Mesendoderm (in vitro differentiated cells): ENCODE measurements around the gene CPM.
A peak's percentile ranks its signal among the peaks of the same experiment; 100 is the strongest.
"Not testable (repeated sequence)": the region's sequence is repeated elsewhere in the genome, so short reads cannot be mapped to it uniquely, and the experiment has no call there.

Experiments used
- DNase-seq: peaks from one replicate; pipeline ENCODE4 v3.0.0; 2013
- H2AK5ac ChIP-seq: 2 replicates; pipeline ENCODE4 v1.6.1; 2013; ENCODE audit warnings: low read length, inconsistent platforms
- H2BK120ac ChIP-seq: 2 replicates; pipeline ENCODE4 v1.6.1; 2013; ENCODE audit warnings: low read depth, mild to moderate bottlenecking, low read length, moderate library complexity, mixed read lengths
- H2BK15ac ChIP-seq: replicated peaks from 2 replicates; pipeline ENCODE4 v1.6.1; 2013; ENCODE audit warnings: low read depth, mild to moderate bottlenecking, moderate library complexity
- H2BK5ac ChIP-seq: 2 replicates; pipeline ENCODE4 v1.6.1; 2013; ENCODE audit warnings: low read length, inconsistent platforms
- H3K18ac ChIP-seq: 2 replicates; pipeline ENCODE4 v1.6.1; 2013; ENCODE audit warnings: mild to moderate bottlenecking, low read length, mixed read lengths
- H3K23ac ChIP-seq: one replicate; pipeline ENCODE4 v1.6.1; 2013; ENCODE audit warnings: low read length
- H3K27ac ChIP-seq: 2 replicates; pipeline ENCODE4 v1.5.1; 2013; ENCODE audit warnings: low read depth, mild to moderate bottlenecking, inconsistent platforms, low read length, moderate library complexity
- H3K27me3 ChIP-seq: 2 replicates; pipeline ENCODE4 v1.6.1; 2013; ENCODE audit warnings: low read length, control low read depth, mild to moderate bottlenecking, inconsistent platforms; ENCODE audit not compliant: insufficient read depth, poor library complexity
- H3K36me3 ChIP-seq: 2 replicates; pipeline ENCODE4 v1.6.1; 2013; ENCODE audit warnings: low read length, inconsistent platforms; ENCODE audit not compliant: control insufficient read depth, insufficient read depth
- H3K4ac ChIP-seq: one replicate; pipeline ENCODE4 v1.6.1; 2013; ENCODE audit warnings: low read depth, mild to moderate bottlenecking, low read length, moderate library complexity
- H3K4me1 ChIP-seq: 2 replicates; pipeline ENCODE4 v1.6.1; 2013; ENCODE audit warnings: low read depth, low read length, inconsistent platforms; ENCODE audit not compliant: control insufficient read depth
- H3K4me2 ChIP-seq: 2 replicates; pipeline ENCODE4 v1.6.1; 2013; ENCODE audit warnings: low read length
- H3K4me3 ChIP-seq: 2 replicates; pipeline ENCODE4 v1.5.1; 2013; ENCODE audit warnings: mild to moderate bottlenecking, low read length
- H3K56ac ChIP-seq: one replicate; pipeline ENCODE4 v1.6.1; 2013; ENCODE audit warnings: low read length
- H3K79me1 ChIP-seq: 2 replicates; pipeline ENCODE4 v1.6.1; 2013; ENCODE audit warnings: low read length, inconsistent platforms
- H3K79me2 ChIP-seq: 2 replicates; pipeline ENCODE4 v1.6.1; 2013; ENCODE audit warnings: mild to moderate bottlenecking, low read length; ENCODE audit not compliant: control insufficient read depth, insufficient read depth
- H3K9ac ChIP-seq: 2 replicates; pipeline ENCODE4 v1.6.1; 2013; ENCODE audit warnings: low read length, inconsistent platforms
- H4K5ac ChIP-seq: one replicate; pipeline ENCODE4 v1.6.1; 2013; ENCODE audit warnings: low read length
- H4K8ac ChIP-seq: one replicate; pipeline ENCODE4 v1.6.1; 2013; ENCODE audit warnings: low read depth, mild to moderate bottlenecking, control low read depth, low read length, moderate library complexity
- WGBS: extraction: QIAGEN DNeasy Blood & Tissue Kit; methylation state at CpG from one replicate; pipeline ENCODE4 v1.1.7; 2013; ENCODE audit warnings: low lambda C conversion rate, missing lambda C conversion rate; ENCODE audit not compliant: insufficient coverage; ENCODE audit errors: extremely low coverage; 5-methylcytosine and 5-hydroxymethylcytosine counted together

The CPM gene

DNA sequence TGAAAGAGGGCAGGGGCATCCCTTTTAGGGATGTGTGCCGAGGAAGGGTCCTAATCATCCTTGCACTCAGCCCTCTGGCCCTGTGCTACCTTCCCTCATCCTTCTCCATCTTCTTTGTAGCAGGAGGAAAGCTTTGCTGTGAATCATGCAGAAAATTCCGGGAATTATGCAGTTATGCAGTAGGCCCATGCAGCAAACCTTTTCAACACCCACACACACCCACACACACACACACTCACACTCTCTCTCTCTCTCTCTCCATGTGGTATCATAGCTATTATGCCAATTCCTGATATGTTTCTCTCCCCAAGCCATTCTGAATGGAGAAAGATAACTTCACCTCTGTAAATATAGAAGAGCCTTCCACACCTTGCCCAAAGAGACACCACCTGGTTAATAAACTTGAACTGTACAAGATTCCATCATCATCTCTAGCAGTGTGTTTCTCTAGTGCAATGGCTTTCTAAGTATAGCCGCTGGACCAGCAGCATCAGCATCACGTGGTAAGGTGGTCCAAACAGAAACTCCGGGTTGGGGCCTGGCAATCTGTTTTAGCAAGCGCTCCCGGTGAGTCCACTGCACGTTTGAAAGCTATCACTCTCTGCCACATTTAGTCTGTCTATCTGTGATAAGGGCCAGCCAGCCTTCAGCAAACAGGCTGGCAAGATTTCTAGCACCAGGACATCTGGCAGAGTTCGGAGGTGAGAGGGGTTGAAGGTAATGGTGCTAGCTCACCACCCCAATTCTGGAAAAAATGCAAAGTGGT is 67.4 kb downstream of the CPM start:
- H3K27ac ChIP-seq, result no peak overlapping the region
- H2BK15ac ChIP-seq, result no peak overlapping the region
- H3K4me1 ChIP-seq, result no peaks in the 10 kb centered on the region
- no peak overlapping the region for H3K23ac ChIP-seq
- no peaks in the 10 kb centered on the region for H3K79me1 ChIP-seq
- H3K27me3 ChIP-seq, result no peaks in the 10 kb centered on the region
- H2BK120ac ChIP-seq, result no peak overlapping the region
- DNase-seq, result no peak
- H4K5ac ChIP-seq, result no peak overlapping the region
- H3K4me3 ChIP-seq, result no peak overlapping the region
- H3K4me2 ChIP-seq, result no peak overlapping the region
- no peaks in the 10 kb centered on the region for H3K79me2 ChIP-seq
- no peak overlapping the region for H3K18ac ChIP-seq
- H3K4ac ChIP-seq, result no peak overlapping the region
- H3K36me3 ChIP-seq, result no peaks in the 10 kb centered on the region
- no peak overlapping the region for H4K8ac ChIP-seq
- H3K9ac ChIP-seq, result no peak overlapping the region
- H2AK5ac ChIP-seq, result no peak overlapping the region
- H2BK5ac ChIP-seq, result no peak overlapping the region
- no peak overlapping the region for H3K56ac ChIP-seq
- no CpG with 5 or more reads among the region's 9 CpGs for WGBS

GRCh38 chr12:68864604-68865003 is 68.4 kb downstream of the CPM start:
- H3K4ac ChIP-seq, result no peak overlapping the region
- H3K79me2 ChIP-seq, result no peaks in the 10 kb centered on the region
- H3K4me2 ChIP-seq, result no peak overlapping the region
- H2BK15ac ChIP-seq, result no peak overlapping the region
- WGBS, result no CpG with 5 or more reads among the region's 3 CpGs
- H3K4me1 ChIP-seq, result no peaks in the 10 kb centered on the region
- no peak overlapping the region for H4K5ac ChIP-seq
- H3K27me3 ChIP-seq, result no peaks in the 10 kb centered on the region
- H3K4me3 ChIP-seq, result no peak overlapping the region
- no peak overlapping the region for H3K56ac ChIP-seq
- DNase-seq, result no peak
- H3K9ac ChIP-seq, result no peak overlapping the region
- H3K36me3 ChIP-seq, result no peaks in the 10 kb centered on the region
- no peak overlapping the region for H2BK5ac ChIP-seq
- no peak overlapping the region for H3K23ac ChIP-seq
- no peak overlapping the region for H2AK5ac ChIP-seq
- H3K27ac ChIP-seq, result no peak overlapping the region
- no peak overlapping the region for H2BK120ac ChIP-seq
- no peak overlapping the region for H3K18ac ChIP-seq
- no peaks in the 10 kb centered on the region for H3K79me1 ChIP-seq
- H4K8ac ChIP-seq, result no peak overlapping the region

DNA sequence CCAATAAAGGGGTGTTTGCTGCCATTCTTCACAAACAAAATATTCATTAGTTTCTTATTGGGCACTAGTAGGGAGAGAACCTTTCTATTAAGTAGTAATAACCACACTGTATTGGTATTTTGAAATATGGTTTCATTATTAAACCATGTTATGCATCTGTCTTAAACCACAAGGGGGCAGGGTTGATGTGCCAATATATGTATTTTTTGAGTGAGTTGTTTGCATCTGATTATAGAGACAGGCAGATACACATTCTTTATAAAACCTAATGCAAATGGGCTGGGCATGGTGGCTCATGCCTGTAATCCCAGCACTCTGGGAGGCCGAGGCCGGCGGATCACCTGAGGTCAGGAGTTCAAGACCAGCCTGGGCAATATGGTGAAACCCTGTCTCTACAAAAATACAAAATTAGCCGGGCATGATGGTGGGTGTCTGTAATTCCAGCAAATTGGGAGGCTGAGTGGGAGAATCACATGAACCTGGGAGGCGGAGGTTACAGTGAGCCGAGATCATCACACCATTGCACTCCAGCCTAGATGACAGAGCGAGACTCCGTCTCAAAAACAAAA is 69.0 kb downstream of the CPM start:
- not testable (repeated sequence) for H3K79me2 ChIP-seq, H2BK15ac ChIP-seq, H3K4me2 ChIP-seq, H3K36me3 ChIP-seq, H3K23ac ChIP-seq, H2AK5ac ChIP-seq, H4K5ac ChIP-seq, H3K79me1 ChIP-seq, H3K4ac ChIP-seq, H3K9ac ChIP-seq, H3K56ac ChIP-seq, H3K4me3 ChIP-seq, H3K27ac ChIP-seq, H2BK120ac ChIP-seq, H3K27me3 ChIP-seq, H4K8ac ChIP-seq, H2BK5ac ChIP-seq, H3K18ac ChIP-seq, H3K4me1 ChIP-seq
- no CpG with 5 or more reads among the region's 8 CpGs for whole genome bisulfite sequencing
- DNase-seq, result peak; percentile 38

- H4K5ac ChIP-seq, result no peak overlapping the region
- H3K4me3 ChIP-seq, result no peak overlapping the region
- H3K79me2 ChIP-seq, result no peaks in the 10 kb centered on the region
- no peak overlapping the region for H2BK120ac ChIP-seq
- no peak overlapping the region for H2BK15ac ChIP-seq
- no peaks in the 10 kb centered on the region for H3K79me1 ChIP-seq
- no peak overlapping the region for H2BK5ac ChIP-seq
- no peak overlapping the region for H3K23ac ChIP-seq
- no peak overlapping the region for H3K18ac ChIP-seq
- H3K56ac ChIP-seq, result no peak overlapping the region
- no peak overlapping the region for H3K9ac ChIP-seq
- no peak for DNase-seq
- no peak overlapping the region for H3K4ac ChIP-seq
- no peaks in the 10 kb centered on the region for H3K36me3 ChIP-seq
- H4K8ac ChIP-seq, result no peak overlapping the region
- no CpG with 5 or more reads among the region's 7 CpGs for WGBS
- no peak overlapping the region for H2AK5ac ChIP-seq
- no peak overlapping the region for H3K27ac ChIP-seq
- H3K4me2 ChIP-seq, result no peak overlapping the region
- no peaks in the 10 kb centered on the region for H3K27me3 ChIP-seq
- no peaks in the 10 kb centered on the region for H3K4me1 ChIP-seq
Measured at GRCh38 chr12:68863109-68863770, 69.7 kb downstream of the CPM start.

GRCh38 chr12:68861890-68862289 is 71.1 kb downstream of the CPM start:
- H3K27me3 ChIP-seq, result no peaks in the 10 kb centered on the region
- H3K79me2 ChIP-seq, result no peaks in the 10 kb centered on the region
- no peak overlapping the region for H3K4ac ChIP-seq
- no peak for DNase-seq
- H3K9ac ChIP-seq, result no peak overlapping the region
- H2BK15ac ChIP-seq, result no peak overlapping the region
- H3K36me3 ChIP-seq, result no peaks in the 10 kb centered on the region
- H2BK120ac ChIP-seq, result no peak overlapping the region
- H3K79me1 ChIP-seq, result no peaks in the 10 kb centered on the region
- no peak overlapping the region for H3K27ac ChIP-seq
- H3K4me1 ChIP-seq, result no peaks in the 10 kb centered on the region
- H3K4me3 ChIP-seq, result no peak overlapping the region
- H3K18ac ChIP-seq, result no peak overlapping the region
- H4K8ac ChIP-seq, result no peak overlapping the region
- H2AK5ac ChIP-seq, result no peak overlapping the region
- no peak overlapping the region for H3K4me2 ChIP-seq
- no peak overlapping the region for H3K56ac ChIP-seq
- no CpG with 5 or more reads among the region's 3 CpGs for WGBS
- no peak overlapping the region for H4K5ac ChIP-seq
- H3K23ac ChIP-seq, result no peak overlapping the region
- H2BK5ac ChIP-seq, result no peak overlapping the region
